ENCODE data around the gene NLGN1.

DNA sequence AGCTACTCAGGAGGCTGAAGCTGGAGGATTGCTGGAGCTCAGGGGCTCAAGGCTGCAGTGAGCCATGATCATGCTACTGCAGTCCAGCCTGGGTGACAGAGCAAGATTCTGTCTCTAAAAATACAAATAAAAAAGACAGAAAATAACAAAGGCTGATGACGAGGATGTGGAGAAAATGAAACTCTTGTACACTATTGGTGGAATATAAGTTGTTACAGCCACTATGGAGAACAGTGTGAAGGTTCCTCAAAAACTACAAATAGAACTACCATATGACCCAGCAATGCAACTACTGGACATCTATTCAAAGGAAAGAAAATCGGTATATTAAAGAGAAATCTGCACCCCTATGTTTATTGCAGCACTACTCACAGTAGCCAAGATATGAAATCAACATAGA, 934.8 kb downstream of the NLGN1 start:
- TF ChIP-seq ZFX (CRISPR knock-in tag; IDR thresholded peaks at IDR 0.05) = no peak
- no peak for TF ChIP-seq ZNF274 (IDR thresholded peaks at IDR 0.05; ENCODE audit: borderline replicate concordance, low read depth, low read length)
- no peak for TF ChIP-seq MAFK (IDR thresholded peaks at IDR 0.05; ENCODE audit: low read length)
- no peak for TF ChIP-seq MECOM (CRISPR knock-in tag; IDR thresholded peaks at IDR 0.05)
- no peak for TF ChIP-seq NR4A1 (CRISPR knock-in tag; IDR thresholded peaks at IDR 0.05)
- no peak for TF ChIP-seq NR4A1 (tag; IDR thresholded peaks at IDR 0.05)
- TF ChIP-seq FOS (IDR thresholded peaks at IDR 0.05; ENCODE audit: extremely low read depth, insufficient read length) = no peak
- no peak for TF ChIP-seq CREM (IDR thresholded peaks at IDR 0.05; ENCODE audit: low read depth)
- no peak for TF ChIP-seq POLR2A (conservative IDR thresholded peaks at IDR 0.05)
- TF ChIP-seq TRIM28 (IDR thresholded peaks at IDR 0.05) = no peak
- TF ChIP-seq TBL1XR1 (IDR thresholded peaks at IDR 0.05; ENCODE audit: low read length in 2 of 2) = no peak
